Fibroblast of mammary gland (primary cell): ENCODE measurements around the gene DST.

ENCODE experiments used
- DNase-seq: peaks from one replicate; pipeline ENCODE4 v3.0.0-alpha.2; 2010; ENCODE audit warnings: low read depth
- H3K4me3 ChIP-seq: 2 replicates; pipeline ENCODE4 v1.5.1; 2011; ENCODE audit warnings: low read depth, mild to moderate bottlenecking, low read length, moderate library complexity; ENCODE audit not compliant: control insufficient read depth
- CTCF ChIP-seq: conservative IDR thresholded peaks from 2 replicates; pipeline ENCODE4 v1.5.1; 2011; ENCODE audit warnings: low read depth, low read length, inconsistent platforms; ENCODE audit not compliant: control insufficient read depth, insufficient read depth

DST gene

GRCh38 chr6:56495654-56496053 is 147.0 kb downstream of the DST start:
- H3K4me3 ChIP-seq, result no peak overlapping the region
- TF ChIP-seq CTCF, result no peak
- DNase-seq, result no peak

- peak; percentile 88 for DNase-seq
- no peak for TF ChIP-seq CTCF
- H3K4me3 ChIP-seq, result no peak overlapping the region
Measured at GRCh38 chr6:56491606-56492328, 150.9 kb downstream of the DST start.

GRCh38 chr6:56490993-56491392 is 151.7 kb downstream of the DST start:
- no peak overlapping the region for H3K4me3 ChIP-seq
- no peak for TF ChIP-seq CTCF
- peak; percentile 77 for DNase-seq

- DNase-seq, result no peak
- no peak overlapping the region for H3K4me3 ChIP-seq
- TF ChIP-seq CTCF, result no peak
Measured at GRCh38 chr6:56489559-56489958, 153.1 kb downstream of the DST start.

- no peak for TF ChIP-seq CTCF
- H3K4me3 ChIP-seq, result no peak overlapping the region
Measured at GRCh38 chr6:56488281-56488680, 154.4 kb downstream of the DST start.

GRCh38 chr6:56486681-56487080 is 156.0 kb downstream of the DST start:
- no peak for TF ChIP-seq CTCF
- DNase-seq, result no peak
- H3K4me3 ChIP-seq, result no peak overlapping the region

More at GRCh38 chr6:56488281-56488680, 154.4 kb downstream of the DST start:
- DNase-seq, result no peak
